HepG2 (cell line): ENCODE data around the gene TANGO6. TPM values are rescaled to one million over a fixed set of nuclear protein-coding genes. Genes with fewer than 3 reads are reported as not detected.
A peak's percentile ranks its signal among the peaks of the same experiment; 100 is the strongest.

Experiments used
- BHLHE40 ChIP-seq: IDR thresholded peaks from 2 replicates; pipeline ENCODE4 v1.6.1; 2011; ENCODE audit warnings: low read length, improper control_type of control experiment
- CC2D1A ChIP-seq: sonication (generic); formaldehyde crosslinking; IDR thresholded peaks from 2 replicates; pipeline ENCODE4 v1.8.1; 2023; ENCODE audit warnings: mild to moderate bottlenecking, missing genetic modification reagents
- CREB1 ChIP-seq, 2 experiments: fragments of 450-650 bp in 1 of 2; IDR thresholded peaks; 2 replicates each; pipeline ENCODE4 v1.6.1; 2016 to 2017; ENCODE audit warnings: control low read depth in 1 of 2, mild to moderate bottlenecking in 1 of 2, missing compliant biosample characterization in 1 of 2, missing genetic modification characterization in 1 of 2
- FOXJ3 ChIP-seq: sonication (generic); formaldehyde crosslinking; IDR thresholded peaks from 2 replicates; pipeline ENCODE4 v1.4.0; 2020; ENCODE audit warnings: missing genetic modification reagents, mild to moderate bottlenecking, borderline replicate concordance
- FOXP1 ChIP-seq, 2 experiments: fragments of 450-650 bp in 1 of 2; IDR thresholded peaks; 2 replicates each; pipeline ENCODE4 v1.6.1; 2017 to 2018; ENCODE audit warnings: antibody characterized with exemption in 1 of 2
- GFI1 ChIP-seq: sonication (generic); formaldehyde crosslinking; IDR thresholded peaks from 2 replicates; pipeline ENCODE4 v1.5.0; 2020; ENCODE audit warnings: missing genetic modification reagents, mild to moderate bottlenecking, borderline replicate concordance
- IKZF4 ChIP-seq: sonication (generic); formaldehyde crosslinking; IDR thresholded peaks from 2 replicates; pipeline ENCODE4 v1.5.1; 2020; ENCODE audit warnings: borderline replicate concordance, mild to moderate bottlenecking, low read depth, missing genetic modification reagents; ENCODE audit errors: not compliant biosample characterization
- KDM1A ChIP-seq: IDR thresholded peaks from 2 replicates; pipeline ENCODE4 v1.6.1; 2016; ENCODE audit warnings: missing compliant biosample characterization
- MEIS1 ChIP-seq: sonication (generic); formaldehyde crosslinking; IDR thresholded peaks from 2 replicates; pipeline ENCODE4 v1.9.0; 2021; ENCODE audit warnings: mild to moderate bottlenecking, missing genetic modification reagents, moderate library complexity, borderline replicate concordance
- MXD4 ChIP-seq: IDR thresholded peaks from 2 replicates; pipeline ENCODE4 v1.6.1; 2016; ENCODE audit warnings: mild to moderate bottlenecking, missing biosample characterization, missing genetic modification reagents
- PHF21A ChIP-seq: sonication (generic); formaldehyde crosslinking; IDR thresholded peaks from 2 replicates; pipeline ENCODE4 v1.5.0; 2020; ENCODE audit warnings: mild to moderate bottlenecking, missing genetic modification reagents
- PHF8 ChIP-seq: sonication (generic); formaldehyde crosslinking; IDR thresholded peaks from 2 replicates; pipeline ENCODE4 v1.5.0; 2020; ENCODE audit warnings: missing genetic modification reagents
- RORA ChIP-seq: sonication (generic); formaldehyde crosslinking; IDR thresholded peaks from 2 replicates; pipeline ENCODE4 v1.5.0; 2020; ENCODE audit warnings: mild to moderate bottlenecking, missing genetic modification reagents, moderate library complexity
- SALL1 ChIP-seq: sonication (generic); formaldehyde crosslinking; IDR thresholded peaks from 2 replicates; pipeline ENCODE4 v1.8.0; 2022; ENCODE audit warnings: mild to moderate bottlenecking, missing genetic modification reagents
- UBTF ChIP-seq: sonication (generic); formaldehyde crosslinking; IDR thresholded peaks from 2 replicates; pipeline ENCODE4 v1.4.0; 2020; ENCODE audit warnings: mild to moderate bottlenecking, missing genetic modification reagents
- ZBTB1 ChIP-seq: sonication (generic); formaldehyde crosslinking; IDR thresholded peaks from 2 replicates; pipeline ENCODE4 v1.4.0; 2020; ENCODE audit warnings: missing genetic modification reagents, borderline replicate concordance
- ZBTB14 ChIP-seq: sonication (generic); formaldehyde crosslinking; IDR thresholded peaks from 2 replicates; pipeline ENCODE4 v1.4.0; 2020; ENCODE audit warnings: missing genetic modification reagents
- ZBTB21 ChIP-seq: sonication (generic); formaldehyde crosslinking; IDR thresholded peaks from 2 replicates; pipeline ENCODE4 v1.4.0; 2020; ENCODE audit warnings: missing genetic modification reagents
- ZBTB33 ChIP-seq: sonication (generic); formaldehyde crosslinking; IDR thresholded peaks from 2 replicates; pipeline ENCODE4 v1.4.0; 2020; ENCODE audit warnings: missing genetic modification reagents
- ZFP1 ChIP-seq: IDR thresholded peaks from 2 replicates; pipeline ENCODE4 v1.6.1; 2016
- ZMYM2 ChIP-seq: sonication (generic); formaldehyde crosslinking; IDR thresholded peaks from 2 replicates; pipeline ENCODE4 v1.8.0; 2022; ENCODE audit warnings: mild to moderate bottlenecking, missing genetic modification reagents
- ZNF20 ChIP-seq: sonication (generic); formaldehyde crosslinking; IDR thresholded peaks from 2 replicates; pipeline ENCODE4 v1.4.0; 2020; ENCODE audit warnings: mild to moderate bottlenecking, moderate library complexity, missing genetic modification reagents
- ZNF354B ChIP-seq: sonication (generic); formaldehyde crosslinking; IDR thresholded peaks from 2 replicates; pipeline ENCODE4 v1.8.0; 2022; ENCODE audit warnings: mild to moderate bottlenecking, missing genetic modification reagents
- ZNF484 ChIP-seq: sonication (generic); formaldehyde crosslinking; IDR thresholded peaks from 2 replicates; pipeline ENCODE4 v1.5.1; 2020; ENCODE audit warnings: mild to moderate bottlenecking, low read depth, missing genetic modification reagents, borderline replicate concordance
- ZSCAN29 ChIP-seq: sonication (generic); formaldehyde crosslinking; conservative IDR thresholded peaks from 2 replicates; pipeline ENCODE4 v1.4.0; 2020; ENCODE audit warnings: mild to moderate bottlenecking, missing genetic modification reagents
- polyA plus RNA-seq, 8 experiments: library from polyadenylated mRNA; depleted of rRNA in 3 of 8; stranded (reverse) in 7 of 8; unstranded in 1 of 8; fragments of >200 nt; fragmentation: Illumina TruSeq in 4 of 8; extraction: Trizol in 4 of 8; gene quantifications; 2 replicates each; pipeline versions ENCODE4 v1.2.1 to v1.2.3, GENCODE V29; 2011 to 2016; ENCODE audit warnings: low read depth in 4 of 8, missing spikeins in 1 of 8, mixed read lengths in 1 of 8; ENCODE audit not compliant: insufficient read depth in 1 of 8
- total RNA-seq, 5 experiments: library from RNA; depleted of rRNA; stranded (reverse); fragments of >200 nt; fragmentation: Illumina TruSeq; extraction: Trizol; gene quantifications; 2 replicates each; pipeline ENCODE4 v1.2.3, GENCODE V29; 2016; ENCODE audit warnings: low read depth in 1 of 5

The TANGO6 gene
- total and polyA plus RNA-seq, 2 of the 13 experiments (the other 11 are each of a cell fraction or from before 2014, with no cell fraction given) = 7.2 to 13.3 TPM

GRCh38 chr16:69040144-69040909, 197.0 kb downstream of the TANGO6 start (continued):
- TF ChIP-seq ZBTB33 (CRISPR knock-in tag) (peak; percentile 33; the same call in 1 of the 2 replicates), ZBTB14 (CRISPR knock-in tag) (no peak), RORA (no peak), PHF8 (CRISPR knock-in tag) (no peak), ZNF354B (CRISPR knock-in tag) (no peak), ZNF484 (CRISPR knock-in tag) (no peak), KDM1A (CRISPR knock-in tag) (peak; percentile 36; the same call in 1 of the 2 replicates), ZMYM2 (CRISPR knock-in tag) (no peak), IKZF4 (CRISPR knock-in tag) (no peak), ZSCAN29 (CRISPR knock-in tag) (peak; percentile 17; the same call in 1 of the 2 replicates), MEIS1 (no peak), MXD4 (CRISPR knock-in tag) (peak; percentile 42; the same call in 1 of the 2 replicates), FOXJ3 (CRISPR knock-in tag) (peak; percentile 56; the same call in 1 of the 2 replicates), ZNF20 (CRISPR knock-in tag) (no peak), PHF21A (peak; percentile 61; the same call in 1 of the 2 replicates), ZBTB21 (CRISPR knock-in tag) (0 out of 2 replicates have a peak, but pooled peaks have one; percentile 42), GFI1 (CRISPR knock-in tag) (peak; percentile 76), SALL1 (CRISPR knock-in tag) (peak; percentile 79), ZBTB1 (CRISPR knock-in tag) (no peak), ZFP1 (CRISPR knock-in tag) (peak; percentile 39; the same call in 1 of the 2 replicates), FOXP1 (IDR thresholded peaks at IDR 0.05) (no peak), FOXP1 (CRISPR knock-in tag; IDR thresholded peaks at IDR 0.05) (peak; percentile 41; the same call in 1 of the 2 replicates), UBTF (CRISPR knock-in tag) (0 out of 2 replicates have a peak, but pooled peaks have one; percentile 14), BHLHE40 (peak; percentile 26; the same call in 1 of the 2 replicates), CREB1 (IDR thresholded peaks at IDR 0.05) (no peak), CREB1 (CRISPR knock-in tag; IDR thresholded peaks at IDR 0.05) (0 out of 2 replicates have a peak, but pooled peaks have one; percentile 6), CC2D1A (CRISPR knock-in tag) (no peak; the same call in 1 of the 2 replicates)
